PC-9 (cell line): ENCODE results near the gene SLC25A47. TPM values are rescaled to one million over a fixed set of nuclear protein-coding genes. Genes with fewer than 3 reads are reported as not detected.

Experiments
- BruUV-seq: library from RNA; stranded (reverse); fragments of 400-500 nt; replicated peaks from 2 replicates; lab custom pipeline; 2021; lab: Mats Ljungman, UMichigan
- CTCF ChIA-PET: fragments of 300-600 bp; sonication (Branson Sonifier 250); formaldehyde crosslinking; loops from one replicate; lab custom pipeline; 2022; ENCODE audit warnings: antibody characterized with exemption; lab: Charles Lee
- POLR2A ChIA-PET: fragments of 300-600 bp; sonication (Branson Sonifier 250); formaldehyde crosslinking; loops from one replicate; lab custom pipeline; 2022; ENCODE audit warnings: antibody characterized with exemption; ENCODE audit not compliant: unreplicated experiment; lab: Charles Lee
- DNase-seq, 2 experiments: peaks; one replicate each; pipeline versions ENCODE4 v3.0.0 to v3.0.0-alpha.2; 2015 to 2022; ENCODE audit warnings: mixed read lengths in 1 of 2
- H2AFZ ChIP-seq: fragments of 200-600 bp; sonication (generic); 2 replicates; pipeline ENCODE4 v1.8.1; 2017; ENCODE audit warnings: antibody characterized with exemption
- H3F3A ChIP-seq: fragments of 200-600 bp; sonication (generic); 2 replicates; pipeline ENCODE4 v1.8.1; 2017; ENCODE audit warnings: antibody characterized with exemption, mild to moderate bottlenecking, low read depth; ENCODE audit not compliant: insufficient read depth
- H3K27ac ChIP-seq: fragments of 200-600 bp; sonication (generic); 2 replicates; pipeline ENCODE4 v1.6.1; 2016; ENCODE audit warnings: mixed run types
- H3K27me3 ChIP-seq: fragments of 200-600 bp; sonication (generic); 2 replicates; pipeline ENCODE4 v1.6.1; 2016; ENCODE audit warnings: low read depth, mixed run types; ENCODE audit not compliant: insufficient read depth
- H3K36me3 ChIP-seq: fragments of 200-600 bp; sonication (generic); 2 replicates; pipeline ENCODE4 v1.6.1; 2016; ENCODE audit warnings: low read depth, mixed run types
- H3K4me1 ChIP-seq: fragments of 200-600 bp; sonication (generic); replicated peaks from 2 replicates; pipeline ENCODE4 v1.6.1; 2016; ENCODE audit warnings: mixed run types; ENCODE audit not compliant: insufficient read depth
- H3K4me2 ChIP-seq: fragments of 200-600 bp; sonication (generic); 2 replicates; pipeline ENCODE4 v1.6.1; 2017; ENCODE audit warnings: mixed run types
- H3K4me3 ChIP-seq: fragments of 200-600 bp; sonication (generic); 2 replicates; pipeline ENCODE4 v1.6.1; 2016; ENCODE audit warnings: mixed run types
- H3K79me2 ChIP-seq: fragments of 200-600 bp; sonication (generic); 2 replicates; pipeline ENCODE4 v1.6.1; 2017; ENCODE audit warnings: low read depth, mixed run types
- H3K9me2 ChIP-seq: fragments of 200-600 bp; sonication (generic); 2 replicates; pipeline ENCODE4 v1.8.1; 2017; ENCODE audit warnings: mild to moderate bottlenecking; ENCODE audit not compliant: insufficient read depth
- H3K9me3 ChIP-seq: fragments of 200-600 bp; sonication (generic); 2 replicates; pipeline ENCODE4 v1.8.1; 2016; ENCODE audit warnings: low read depth; ENCODE audit not compliant: insufficient read depth
- H4K20me1 ChIP-seq: fragments of 200-600 bp; sonication (generic); 2 replicates; pipeline ENCODE4 v1.8.1; 2017; ENCODE audit not compliant: insufficient read depth
- EZH2 ChIP-seq: fragments of 200-600 bp; sonication (generic); IDR thresholded peaks from 2 replicates; pipeline ENCODE4 v1.8.0; 2017; ENCODE audit warnings: antibody characterized with exemption, low read depth
- intact Hi-C: fragments of 100-400 bp; cut with micrococcal nuclease; formaldehyde crosslinking; loops from one replicate; pipeline ENCODE4 v1.10.0; 2022; ENCODE audit not compliant: unreplicated experiment
- total RNA-seq: library from RNA; stranded (reverse); gene quantifications from 2 replicates; pipeline ENCODE4 v1.2.3, GENCODE V29; 2021
- TF ChIP-seq, protein P1 (sequence below): fragments of 200-600 bp; sonication (generic); conservative IDR thresholded peaks from 2 replicates; pipeline ENCODE4 v1.6.1; 2017; ENCODE audit warnings: mixed run types, antibody characterized with exemption, mild to moderate bottlenecking, moderate library complexity

Gene SLC25A47
- total RNA-seq, 1 experiment from 2014 or later = not detected

DNA sequence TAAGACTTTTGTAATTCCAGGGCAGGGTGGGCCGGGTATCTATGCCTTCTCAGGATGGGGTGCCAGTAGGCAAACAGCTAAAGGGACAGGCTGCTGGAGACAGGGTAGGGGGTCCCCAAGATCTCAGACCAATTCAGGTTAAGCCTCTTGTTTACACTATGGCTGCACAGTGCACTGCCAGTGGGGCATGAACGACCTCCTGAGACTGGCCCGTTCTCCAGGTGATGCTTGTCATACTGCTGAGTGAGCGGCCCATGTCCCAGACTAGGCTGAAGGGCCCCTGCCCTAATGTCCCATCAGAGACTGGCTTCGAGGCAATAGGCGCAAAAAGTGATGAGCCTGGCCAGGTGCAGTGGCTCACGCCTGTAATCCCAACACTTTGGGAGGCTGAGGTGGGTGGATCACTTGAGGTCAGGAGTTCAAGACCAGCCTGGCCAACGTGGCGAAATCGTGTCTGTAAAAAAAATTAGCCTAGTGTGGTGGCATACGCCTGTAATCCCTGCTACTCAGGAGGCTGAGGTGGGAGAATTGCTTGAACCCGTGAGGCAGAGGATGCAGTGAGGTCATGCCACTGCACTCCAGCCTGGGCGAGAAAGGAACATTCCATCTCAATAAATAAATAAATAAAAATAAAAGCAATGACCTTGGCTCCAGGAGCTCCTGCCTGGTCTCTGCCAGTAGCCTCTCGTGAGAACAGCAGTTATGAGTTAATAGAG, 29.5 kb upstream of the SLC25A47 start:
- CTCF ChIA-PET = no interaction called here
- H3K27me3 ChIP-seq = no peaks in the 10 kb centered on the region
- no peak overlapping the region for H2AFZ ChIP-seq
- no peak for DNase-seq
- intact Hi-C loops = no loop called here
- no peak for TF ChIP-seq EZH2
- TF ChIP-seq, protein P1, sequence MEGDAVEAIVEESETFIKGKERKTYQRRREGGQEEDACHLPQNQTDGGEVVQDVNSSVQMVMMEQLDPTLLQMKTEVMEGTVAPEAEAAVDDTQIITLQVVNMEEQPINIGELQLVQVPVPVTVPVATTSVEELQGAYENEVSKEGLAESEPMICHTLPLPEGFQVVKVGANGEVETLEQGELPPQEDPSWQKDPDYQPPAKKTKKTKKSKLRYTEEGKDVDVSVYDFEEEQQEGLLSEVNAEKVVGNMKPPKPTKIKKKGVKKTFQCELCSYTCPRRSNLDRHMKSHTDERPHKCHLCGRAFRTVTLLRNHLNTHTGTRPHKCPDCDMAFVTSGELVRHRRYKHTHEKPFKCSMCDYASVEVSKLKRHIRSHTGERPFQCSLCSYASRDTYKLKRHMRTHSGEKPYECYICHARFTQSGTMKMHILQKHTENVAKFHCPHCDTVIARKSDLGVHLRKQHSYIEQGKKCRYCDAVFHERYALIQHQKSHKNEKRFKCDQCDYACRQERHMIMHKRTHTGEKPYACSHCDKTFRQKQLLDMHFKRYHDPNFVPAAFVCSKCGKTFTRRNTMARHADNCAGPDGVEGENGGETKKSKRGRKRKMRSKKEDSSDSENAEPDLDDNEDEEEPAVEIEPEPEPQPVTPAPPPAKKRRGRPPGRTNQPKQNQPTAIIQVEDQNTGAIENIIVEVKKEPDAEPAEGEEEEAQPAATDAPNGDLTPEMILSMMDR = no peak
- H3F3A ChIP-seq = no peaks in the 10 kb centered on the region
- no peak overlapping the region for H3K4me2 ChIP-seq
- H3K9me3 ChIP-seq = no peaks in the 10 kb centered on the region
- BruUV-seq = no TSS peak
- H3K27ac ChIP-seq = no peak overlapping the region
- no peaks in the 10 kb centered on the region for H3K4me1 ChIP-seq
- POLR2A ChIA-PET = no interaction called here
- no peaks in the 10 kb centered on the region for H3K9me2 ChIP-seq
- H3K36me3 ChIP-seq = no peaks in the 10 kb centered on the region
- no peak overlapping the region for H3K4me3 ChIP-seq
- no peaks in the 10 kb centered on the region for H3K79me2 ChIP-seq
- no peaks in the 10 kb centered on the region for H4K20me1 ChIP-seq

DNA sequence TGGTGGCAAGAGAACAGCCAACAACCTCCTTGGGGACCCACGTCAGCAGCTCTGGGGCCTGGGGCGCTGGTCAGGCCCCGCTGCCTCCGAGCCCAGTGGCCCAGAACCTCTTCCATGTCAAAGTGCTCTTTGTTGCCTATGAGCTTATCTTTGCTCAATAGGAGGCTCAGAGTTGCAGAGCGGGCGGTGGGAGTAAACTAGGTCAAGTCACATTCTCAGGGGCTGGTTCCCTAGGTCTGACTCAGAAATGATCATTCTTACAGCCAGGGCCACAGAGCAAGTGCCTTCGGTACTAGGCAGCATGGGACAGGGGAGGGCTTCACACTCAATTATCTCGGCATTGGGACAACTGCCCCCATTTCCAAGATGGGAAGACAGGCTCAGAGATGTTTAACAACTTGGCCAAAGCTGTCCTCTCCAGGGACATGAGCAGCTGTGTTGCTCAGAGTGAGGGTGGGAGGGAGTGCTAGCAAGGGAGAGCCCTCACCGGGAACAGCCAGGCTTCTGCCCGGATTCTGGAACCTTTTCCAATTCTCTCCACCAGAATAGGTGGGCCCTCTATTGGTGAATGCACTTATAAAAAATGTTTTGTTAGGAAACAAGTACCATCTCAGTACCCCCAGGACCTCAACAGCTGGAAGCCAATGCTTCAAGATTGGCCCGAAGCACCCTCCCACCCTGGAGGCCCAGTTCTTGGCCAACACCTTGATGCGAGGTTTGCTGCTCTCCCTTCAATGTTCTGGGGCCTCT, 28.8 kb upstream of the SLC25A47 start:
- POLR2A ChIA-PET = no interaction called here
- no peaks in the 10 kb centered on the region for H3K79me2 ChIP-seq
- no TSS peak for BruUV-seq
- H3F3A ChIP-seq = no peaks in the 10 kb centered on the region
- no peak overlapping the region for H3K27ac ChIP-seq
- intact Hi-C loops = no loop called here
- no peaks in the 10 kb centered on the region for H3K27me3 ChIP-seq
- no peaks in the 10 kb centered on the region for H3K9me2 ChIP-seq
- no peak for DNase-seq
- no peaks in the 10 kb centered on the region for H3K9me3 ChIP-seq
- no peaks in the 10 kb centered on the region for H3K36me3 ChIP-seq
- H2AFZ ChIP-seq = no peak overlapping the region
- no peaks in the 10 kb centered on the region for H4K20me1 ChIP-seq
- CTCF ChIA-PET = no interaction called here
- H3K4me2 ChIP-seq = no peak overlapping the region
- no peaks in the 10 kb centered on the region for H3K4me1 ChIP-seq
- no peak for TF ChIP-seq EZH2
- TF ChIP-seq, protein P1 = no peak
- no peak overlapping the region for H3K4me3 ChIP-seq

DNA sequence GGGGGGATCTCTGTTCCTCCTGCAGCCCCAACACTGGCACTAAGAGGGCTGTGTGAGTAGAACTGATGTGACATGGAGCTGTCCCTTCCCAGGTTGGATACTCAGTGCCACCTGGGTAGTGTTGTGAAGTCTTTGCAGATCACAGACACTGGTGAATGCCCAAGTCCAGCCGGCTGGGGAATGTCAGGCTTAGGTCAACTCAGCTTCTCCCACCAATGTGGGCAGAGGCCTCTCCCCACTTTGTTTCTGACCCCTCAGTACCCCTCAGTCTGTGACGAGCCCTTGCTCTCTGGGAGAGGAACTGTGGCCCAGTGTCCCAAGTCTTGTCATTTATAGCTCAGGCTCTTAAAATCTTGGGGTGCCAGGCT, 28.2 kb upstream of the SLC25A47 start:
- intact Hi-C loops = no loop called here
- Histone ChIP-seq H3K27me3 (no peaks in the 10 kb centered on the region), H3K79me2 (no peaks in the 10 kb centered on the region), H3K9me2 (no peaks in the 10 kb centered on the region), H3K4me2 (no peak overlapping the region), H3K4me3 (no peak overlapping the region), H3K4me1 (no peaks in the 10 kb centered on the region), H3K36me3 (no peaks in the 10 kb centered on the region), H4K20me1 (no peaks in the 10 kb centered on the region), H3K27ac (no peak overlapping the region), H2AFZ (no peak overlapping the region), H3K9me3 (no peaks in the 10 kb centered on the region), H3F3A (no peaks in the 10 kb centered on the region)
- POLR2A ChIA-PET = no interaction called here
- no TSS peak for BruUV-seq
- CTCF ChIA-PET = no interaction called here
- no peak for TF ChIP-seq EZH2
- TF ChIP-seq, protein P1 = no peak
- no peak for DNase-seq
